NOMO-1 treated with dmso at 0.1 percent for 144 hours (cell line): ENCODE results near the gene TAGLN.

Experiments
- DNase-seq: peaks from one replicate; lab custom pipeline; 2025; ENCODE audit not compliant: unreplicated experiment; lab: John Stamatoyannopoulos, UW

The TAGLN gene

DNA sequence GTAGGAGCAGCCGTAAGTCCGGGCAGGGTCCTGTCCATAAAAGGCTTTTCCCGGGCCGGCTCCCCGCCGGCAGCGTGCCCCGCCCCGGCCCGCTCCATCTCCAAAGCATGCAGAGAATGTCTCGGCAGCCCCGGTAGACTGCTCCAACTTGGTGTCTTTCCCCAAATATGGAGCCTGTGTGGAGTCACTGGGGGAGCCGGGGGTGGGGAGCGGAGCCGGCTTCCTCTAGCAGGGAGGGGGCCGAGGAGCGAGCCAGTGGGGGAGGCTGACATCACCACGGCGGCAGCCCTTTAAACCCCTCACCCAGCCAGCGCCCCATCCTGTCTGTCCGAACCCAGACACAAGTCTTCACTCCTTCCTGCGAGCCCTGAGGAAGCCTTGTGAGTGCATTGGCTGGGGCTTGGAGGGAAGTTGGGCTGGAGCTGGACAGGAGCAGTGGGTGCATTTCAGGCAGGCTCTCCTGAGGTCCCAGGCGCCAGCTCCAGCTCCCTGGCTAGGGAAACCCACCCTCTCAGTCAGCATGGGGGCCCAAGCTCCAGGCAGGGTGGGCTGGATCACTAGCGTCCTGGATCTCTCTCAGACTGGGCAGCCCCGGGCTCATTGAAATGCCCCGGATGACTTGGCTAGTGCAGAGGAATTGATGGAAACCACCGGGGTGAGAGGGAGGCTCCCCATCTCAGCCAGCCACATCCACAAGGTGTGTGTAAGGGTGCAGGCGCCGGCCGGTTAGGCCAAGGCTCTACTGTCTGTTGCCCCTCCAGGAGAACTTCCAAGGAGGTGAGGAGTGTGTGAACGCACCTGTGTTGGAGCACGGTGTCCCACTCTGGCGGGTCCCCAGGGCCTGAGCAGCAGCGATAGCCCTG, at the start of gene TAGLN:
Gene TAGLN (plus strand): TSS at position 318 of the 863 bp plus-strand sequence. CDS start 3,644 bp downstream, outside the sequence.
- DNase-seq = no peak

DNA sequence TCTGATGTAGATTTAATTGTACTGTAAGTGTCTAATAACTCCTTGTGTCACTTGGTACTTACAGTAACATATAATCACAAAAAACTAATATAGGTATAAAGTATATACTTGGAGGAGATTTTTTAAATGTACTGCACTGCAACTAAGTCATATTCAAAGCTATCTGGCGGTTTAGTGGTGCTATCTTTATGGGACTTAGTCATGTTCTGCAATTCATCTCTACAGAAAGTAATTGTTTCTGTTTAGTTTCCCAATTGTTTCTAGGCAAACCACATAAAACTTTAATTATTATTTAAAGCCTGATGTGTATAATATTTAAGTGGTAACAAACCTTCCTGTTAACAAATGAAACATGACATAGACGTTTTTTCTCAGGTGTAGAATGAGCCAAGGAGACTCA, 47.1 kb upstream of the TAGLN start:
- DNase-seq = no peak

DNA sequence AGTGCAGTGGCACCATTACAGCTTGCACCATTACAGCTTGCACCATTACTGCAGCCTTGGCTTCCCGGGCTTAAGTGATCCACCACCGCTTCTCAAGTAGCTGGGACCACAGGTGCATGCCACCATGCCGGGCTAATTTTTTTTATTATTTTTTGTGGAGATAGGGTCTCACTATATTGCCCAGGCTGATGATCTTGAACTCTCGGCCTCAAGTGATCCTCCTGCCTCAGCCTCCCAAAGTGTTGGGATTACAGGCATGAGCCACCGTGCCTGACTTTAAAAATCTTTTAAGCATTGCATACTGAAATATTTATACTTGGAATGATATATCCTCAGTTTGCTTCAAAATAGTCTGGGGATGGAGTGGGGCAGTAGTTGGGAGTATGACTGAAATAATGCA, 44.7 kb upstream of the TAGLN start:
- DNase-seq = no peak

DNA sequence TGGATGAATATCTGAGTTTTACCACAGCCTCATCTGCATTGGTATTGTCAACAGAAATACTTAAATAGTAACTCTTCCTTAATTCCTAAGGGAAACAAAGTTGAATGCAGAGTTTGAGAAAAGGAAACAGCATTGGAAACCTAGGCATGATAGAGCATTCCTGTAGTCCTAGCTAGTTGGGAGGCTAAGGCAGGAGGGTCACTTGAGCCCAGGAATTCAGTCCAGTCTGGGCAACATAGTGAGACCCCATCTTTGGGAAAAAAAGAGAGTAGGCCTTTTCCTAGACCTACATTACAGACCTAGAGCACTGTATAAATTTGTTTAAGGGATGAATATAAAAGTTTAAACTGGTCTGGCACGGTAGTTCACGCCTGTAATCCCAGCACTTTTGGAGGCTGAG, 41.7 kb upstream of the TAGLN start:
- DNase-seq = no peak

GRCh38 chr11:117159892-117160291, 39.3 kb upstream of the TAGLN start:
- no peak for DNase-seq

DNA sequence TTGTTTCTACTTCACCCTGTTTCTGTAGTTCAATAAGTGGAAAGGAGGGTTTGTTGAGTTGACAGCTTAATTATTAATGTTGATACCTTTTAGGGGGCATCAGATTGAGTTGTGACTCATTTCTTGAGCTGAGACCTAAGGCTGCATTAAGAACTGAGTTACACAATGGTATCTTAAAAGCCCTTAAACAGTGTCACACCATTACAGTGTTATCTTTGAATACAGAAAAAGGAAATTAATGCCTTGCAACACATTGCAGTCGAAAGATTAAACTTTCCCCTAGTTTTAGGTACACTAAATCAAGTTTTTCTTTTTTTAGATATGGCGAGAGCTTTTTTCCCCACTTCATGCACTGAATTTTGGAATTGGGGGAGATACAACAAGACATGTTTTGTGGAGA, 38.3 kb upstream of the TAGLN start:
- no peak for DNase-seq

DNA sequence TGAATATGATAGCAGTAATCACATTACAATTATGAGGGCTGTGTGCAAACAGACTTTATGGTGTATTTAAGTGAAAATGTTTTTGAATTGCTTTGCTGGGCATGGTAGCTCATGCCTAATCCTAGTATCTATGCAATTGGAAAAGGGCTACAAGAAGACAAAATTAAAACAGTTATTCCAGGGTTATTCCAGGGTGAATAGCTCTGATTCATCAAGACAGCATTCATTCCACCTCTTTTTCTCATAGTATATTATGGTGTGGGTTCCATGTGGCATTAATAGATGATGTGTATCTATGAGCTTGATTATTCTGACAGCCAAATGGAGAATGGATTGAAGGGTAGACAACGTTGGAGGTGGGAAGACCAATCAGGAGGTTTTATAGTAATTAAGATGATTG, 32.7 kb upstream of the TAGLN start:
- DNase-seq = no peak

- DNase-seq = no peak
These were observed 29.4 kb upstream of the TAGLN start for GRCh38 chr11:117169736-117170135.

- DNase-seq = no peak
These were observed 29.0 kb upstream of the TAGLN start for GRCh38 chr11:117170210-117170609.

DNA sequence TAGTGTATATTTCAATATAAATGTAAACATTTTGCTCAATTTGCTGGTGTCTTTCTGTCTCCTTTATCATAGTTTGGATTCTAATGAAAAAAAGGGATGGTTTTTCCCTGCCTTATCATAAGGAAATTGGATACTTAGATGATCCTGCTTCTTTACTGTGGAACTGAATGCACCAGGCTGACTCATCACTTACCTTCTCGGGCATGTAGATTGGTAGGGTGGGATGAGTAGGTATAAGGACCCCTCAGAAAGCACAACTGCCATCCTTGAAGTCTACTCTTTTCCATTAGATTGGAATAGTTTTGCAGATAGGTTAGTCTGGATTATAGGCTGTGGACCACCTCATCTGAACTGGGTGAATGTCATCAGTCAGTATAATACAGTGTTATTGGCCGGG, 28.2 kb upstream of the TAGLN start:
- no peak for DNase-seq

DNA sequence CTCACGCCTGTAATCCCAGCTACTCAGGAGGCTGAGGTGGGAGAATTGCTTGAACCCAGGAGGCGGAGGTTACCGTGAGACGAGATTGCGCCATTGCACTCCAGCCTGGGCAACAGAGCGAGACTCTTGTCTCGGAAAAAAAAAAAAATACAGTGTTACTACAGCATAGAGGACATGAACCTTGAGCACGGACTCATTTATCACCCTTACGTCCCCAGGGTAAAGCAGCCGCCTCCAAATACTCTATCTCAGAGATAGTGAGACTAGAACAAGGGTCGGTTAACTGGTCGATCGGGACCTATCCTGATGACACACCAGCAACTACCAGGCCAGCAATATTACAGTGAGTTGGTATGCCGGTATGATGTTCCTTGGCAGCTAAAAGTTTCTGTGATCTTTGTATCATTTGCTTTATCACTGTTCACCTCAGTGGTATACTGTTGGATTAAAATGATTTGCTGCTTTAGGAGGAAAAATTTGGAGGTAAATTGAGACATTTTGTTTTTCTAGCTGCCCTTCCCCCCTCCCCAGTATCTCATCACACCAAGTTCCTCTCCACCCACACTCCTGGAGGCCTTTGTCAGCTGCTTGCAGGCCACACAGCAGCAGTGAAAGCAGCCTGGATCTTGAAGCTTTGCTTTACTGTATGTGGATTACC, 27.6 kb upstream of the TAGLN start:
- no peak for DNase-seq

DNA sequence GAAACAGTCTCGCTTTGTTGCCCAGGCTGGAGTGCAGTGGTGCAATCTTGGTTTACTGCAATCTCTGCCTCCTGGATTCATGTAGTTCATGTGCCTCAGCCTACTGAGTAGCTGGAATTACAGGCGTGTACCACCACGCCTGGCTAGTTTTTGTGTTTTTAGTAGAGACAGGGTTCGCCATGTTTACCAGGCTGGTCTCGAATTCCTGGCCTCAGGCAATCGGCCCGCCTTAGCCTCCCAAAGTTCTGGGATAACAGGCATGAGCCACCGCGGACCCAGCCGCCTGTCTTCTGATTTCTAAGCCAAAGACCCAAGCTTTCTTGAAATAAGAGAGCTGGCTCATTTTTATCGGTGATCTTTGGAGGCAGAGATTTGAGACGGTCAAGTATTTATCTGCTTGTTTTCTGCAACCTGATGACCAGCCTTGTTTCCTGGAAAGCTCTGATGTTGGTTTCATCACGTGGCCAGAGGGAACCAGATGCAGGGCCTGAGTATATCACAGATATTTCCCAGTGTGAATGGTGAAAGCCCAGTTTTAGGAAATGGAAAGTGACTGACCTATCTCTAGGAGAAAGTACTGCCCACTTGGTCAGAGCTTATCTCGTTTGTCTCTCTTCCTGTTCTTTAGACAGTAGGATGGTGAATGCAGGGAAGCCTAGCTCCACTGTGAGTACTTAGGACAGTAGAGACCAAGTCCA, 26.3 kb upstream of the TAGLN start:
- DNase-seq = no peak

GRCh38 chr11:117175104-117175503, 24.1 kb upstream of the TAGLN start:
- DNase-seq = no peak

DNA sequence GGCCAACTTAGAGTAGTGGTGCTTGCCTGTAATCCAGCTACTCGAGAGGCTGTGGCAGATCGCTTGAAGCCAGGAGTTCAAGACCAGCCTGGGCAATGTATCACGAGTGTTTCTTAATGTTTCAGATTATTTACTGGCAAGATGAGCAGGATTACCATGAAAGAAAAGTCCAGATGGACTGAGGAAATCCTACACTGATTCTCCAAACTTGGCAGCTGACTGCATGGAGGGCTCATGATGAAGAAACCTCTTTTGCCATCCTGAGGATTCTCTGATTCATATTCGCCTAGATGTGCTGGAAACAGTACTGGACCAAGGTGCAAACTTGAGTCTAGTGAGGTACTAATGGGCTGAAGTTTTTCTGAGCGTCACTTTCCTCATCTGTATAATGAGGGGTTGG, 23.4 kb upstream of the TAGLN start:
- no peak for DNase-seq

DNA sequence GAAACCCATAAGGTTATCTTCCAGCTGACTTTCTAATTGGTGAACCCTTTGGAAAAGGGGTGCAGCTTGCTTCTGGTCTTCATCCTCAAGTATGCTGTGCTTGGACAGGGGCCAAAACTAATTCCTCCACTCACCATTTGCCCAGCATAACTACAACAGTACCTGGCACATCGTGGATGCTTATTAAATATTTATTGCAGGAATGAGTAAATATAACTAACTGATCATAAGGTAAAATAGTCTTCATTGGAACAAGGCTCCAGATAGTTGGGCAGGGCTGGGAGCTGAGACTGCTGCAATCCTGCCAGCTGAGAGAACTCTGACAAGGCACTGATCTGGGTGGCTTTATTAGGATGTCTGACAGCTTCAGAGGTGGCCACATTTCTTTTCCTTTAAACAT, 23.0 kb upstream of the TAGLN start:
- DNase-seq = no peak

DNA sequence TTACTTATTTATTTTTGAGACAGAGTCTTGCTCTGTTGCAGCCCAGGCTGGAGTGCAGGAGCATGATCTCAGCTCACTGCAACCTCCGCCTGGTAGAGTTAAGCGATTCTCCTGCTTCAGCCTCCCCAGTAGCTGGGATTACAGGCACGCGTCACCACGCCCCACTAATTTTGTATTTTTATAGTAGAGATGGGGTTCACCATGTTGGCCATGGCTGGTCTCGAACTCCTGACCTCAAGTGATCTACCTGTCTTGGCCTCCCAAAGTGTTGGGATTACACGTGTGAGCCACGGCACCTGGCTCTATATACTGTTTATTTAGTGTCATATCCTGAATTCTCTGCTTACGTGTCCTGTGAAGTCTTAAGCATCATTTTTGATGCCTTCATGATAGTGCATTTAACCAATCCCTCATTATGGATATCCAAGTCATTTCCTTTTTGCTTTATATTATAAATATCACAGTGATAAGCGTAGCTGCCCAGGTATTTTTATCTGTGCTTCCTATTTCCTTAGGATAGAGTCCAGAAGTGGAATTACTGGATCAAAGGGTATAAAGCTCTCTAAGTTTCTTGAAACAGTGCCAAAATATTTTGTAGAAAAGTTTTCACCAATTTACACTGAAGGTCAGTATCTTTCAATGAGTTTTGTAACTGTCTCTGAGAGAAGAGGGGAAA, 21.5 kb upstream of the TAGLN start:
- DNase-seq = no peak

GRCh38 chr11:117178210-117179034, 20.7 kb upstream of the TAGLN start, which contains the start of gene SIDT2:
Gene SIDT2 (plus strand): TSS chr11:117178743. CDS start chr11:117179264, 521 bp downstream.
- DNase-seq = peak; percentile 80

GRCh38 chr11:117179048-117179999, 19.8 kb upstream of the TAGLN start:
- DNase-seq = no peak

DNA sequence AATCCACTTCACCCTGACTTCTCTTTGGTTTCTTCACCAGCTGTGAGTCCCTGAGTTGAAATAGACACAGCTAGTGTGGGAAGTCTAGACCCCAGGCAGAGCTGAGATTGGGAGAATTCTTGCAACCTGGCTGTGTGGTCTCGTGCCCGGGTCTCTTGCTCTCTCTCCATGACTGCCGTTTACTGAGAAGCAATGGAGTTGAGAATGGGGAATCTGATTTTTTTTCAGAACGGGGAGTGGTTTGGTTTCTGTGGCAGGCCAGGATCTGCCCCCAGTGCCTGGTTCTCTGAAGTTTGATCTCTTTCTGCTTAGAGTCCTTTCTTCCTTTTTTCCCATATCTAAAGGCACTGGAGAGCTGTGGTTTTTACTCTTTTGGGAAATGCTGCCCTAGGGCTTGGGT, 19.1 kb upstream of the TAGLN start:
- DNase-seq = no peak
